GM10266 (cell line): ENCODE data around the gene ACTR1A.

ENCODE experiments used
- DNase-seq: peaks from one replicate; pipeline ENCODE4 v3.0.0; 2012; ENCODE audit errors: extremely low spot score
- TF ChIP-seq, protein P1 (sequence below): IDR thresholded peaks from 2 replicates; pipeline ENCODE4 v1.5.1; 2012; ENCODE audit warnings: mild to moderate bottlenecking, low read depth; ENCODE audit not compliant: control insufficient read depth, insufficient read depth; ENCODE audit errors: missing control alignments

ACTR1A gene

DNA sequence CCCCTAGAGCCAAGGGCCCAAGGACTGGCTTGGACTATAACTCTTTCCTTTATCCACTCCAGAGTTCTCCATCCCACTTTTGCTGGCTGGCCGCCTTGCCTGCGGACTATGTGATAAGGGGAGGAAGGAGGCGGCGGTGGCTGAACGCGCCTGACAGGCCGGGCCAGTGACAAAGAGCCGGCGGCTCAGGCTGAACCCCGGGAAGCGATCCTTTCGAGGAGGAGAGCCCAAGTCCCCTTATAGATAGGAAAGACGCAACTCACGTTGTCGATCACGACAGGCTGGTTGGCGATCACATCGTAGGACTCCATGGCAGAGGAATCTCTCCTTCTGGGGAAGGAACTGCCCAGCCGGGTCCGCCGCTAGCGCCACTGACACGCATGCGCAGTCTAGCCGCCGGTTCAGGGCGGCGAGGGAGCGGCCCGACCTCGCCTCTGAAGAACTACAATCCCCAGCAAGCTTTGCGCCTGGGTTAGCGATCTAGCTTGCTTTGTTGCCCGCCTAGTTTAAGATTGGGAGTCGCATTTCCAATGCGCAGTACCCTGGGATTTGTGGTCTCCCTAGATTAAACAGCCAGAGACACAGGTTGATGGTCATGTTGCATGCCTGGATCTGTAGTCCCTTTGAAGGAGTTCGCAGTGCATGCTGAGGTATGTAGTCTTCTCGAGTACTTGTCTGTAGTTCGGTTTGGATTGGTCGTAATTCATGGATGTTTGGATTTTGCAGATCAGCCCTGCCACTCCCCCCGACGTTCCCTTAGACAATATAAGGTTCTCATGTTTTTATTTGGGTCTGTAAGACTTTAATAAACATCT, at the start of gene ACTR1A:
Gene ACTR1A (minus strand): TSS at position 376 of the 815 bp plus-strand sequence. CDS start 65 bp downstream, at position 311.
- peak; percentile 87 for DNase-seq
- TF ChIP-seq, protein P1, sequence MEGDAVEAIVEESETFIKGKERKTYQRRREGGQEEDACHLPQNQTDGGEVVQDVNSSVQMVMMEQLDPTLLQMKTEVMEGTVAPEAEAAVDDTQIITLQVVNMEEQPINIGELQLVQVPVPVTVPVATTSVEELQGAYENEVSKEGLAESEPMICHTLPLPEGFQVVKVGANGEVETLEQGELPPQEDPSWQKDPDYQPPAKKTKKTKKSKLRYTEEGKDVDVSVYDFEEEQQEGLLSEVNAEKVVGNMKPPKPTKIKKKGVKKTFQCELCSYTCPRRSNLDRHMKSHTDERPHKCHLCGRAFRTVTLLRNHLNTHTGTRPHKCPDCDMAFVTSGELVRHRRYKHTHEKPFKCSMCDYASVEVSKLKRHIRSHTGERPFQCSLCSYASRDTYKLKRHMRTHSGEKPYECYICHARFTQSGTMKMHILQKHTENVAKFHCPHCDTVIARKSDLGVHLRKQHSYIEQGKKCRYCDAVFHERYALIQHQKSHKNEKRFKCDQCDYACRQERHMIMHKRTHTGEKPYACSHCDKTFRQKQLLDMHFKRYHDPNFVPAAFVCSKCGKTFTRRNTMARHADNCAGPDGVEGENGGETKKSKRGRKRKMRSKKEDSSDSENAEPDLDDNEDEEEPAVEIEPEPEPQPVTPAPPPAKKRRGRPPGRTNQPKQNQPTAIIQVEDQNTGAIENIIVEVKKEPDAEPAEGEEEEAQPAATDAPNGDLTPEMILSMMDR = no peak

DNA sequence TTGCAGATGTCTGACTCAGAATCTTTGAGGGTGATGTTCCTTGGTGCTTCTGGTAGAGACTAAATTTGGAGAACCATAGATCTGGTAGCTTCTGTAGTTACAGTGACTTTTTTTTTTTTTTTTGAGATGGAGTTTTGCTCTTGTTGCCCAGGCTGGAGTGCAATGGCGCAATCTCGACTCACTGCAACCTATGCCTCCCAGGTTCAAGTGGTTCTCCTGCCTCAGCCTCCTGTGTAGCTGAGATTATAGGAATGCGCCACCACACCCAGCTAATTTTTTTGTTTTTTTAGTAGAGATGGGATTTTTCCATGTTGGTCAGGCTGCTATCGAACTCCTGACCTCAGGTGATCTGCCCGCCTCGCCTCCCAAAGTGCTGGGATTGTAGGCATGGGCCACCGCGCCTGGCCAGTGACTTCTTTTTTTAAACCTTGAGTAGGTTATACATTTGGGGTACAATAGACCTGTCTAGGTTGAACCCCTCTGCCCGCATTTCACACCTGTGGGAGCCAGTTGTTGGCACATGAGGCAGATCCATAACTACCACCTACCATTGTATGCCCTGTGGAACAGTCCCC, 48.2 kb upstream of the ACTR1A start:
- TF ChIP-seq, protein P1 = no peak
- DNase-seq = no peak

DNA sequence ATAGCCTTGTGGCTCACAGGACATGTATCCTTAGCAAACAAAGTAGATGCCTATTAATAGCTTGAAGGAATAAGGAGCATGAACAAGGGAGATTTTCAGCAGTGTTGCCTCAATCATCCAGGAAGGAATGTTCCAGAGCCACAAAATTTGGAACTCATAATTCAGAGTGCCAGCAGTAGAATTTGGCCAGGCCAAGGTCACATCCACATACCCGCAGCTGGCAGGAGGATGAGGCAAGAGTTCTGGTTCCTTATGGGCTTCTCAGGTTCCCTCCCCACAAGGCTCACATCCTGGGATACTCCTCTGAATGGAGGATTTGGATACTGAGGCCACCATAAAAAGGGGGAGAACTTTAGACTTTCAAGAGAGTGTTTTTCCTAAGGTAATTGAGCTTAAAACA, 47.0 kb upstream of the ACTR1A start:
- no peak for DNase-seq
- TF ChIP-seq, protein P1 = no peak

DNA sequence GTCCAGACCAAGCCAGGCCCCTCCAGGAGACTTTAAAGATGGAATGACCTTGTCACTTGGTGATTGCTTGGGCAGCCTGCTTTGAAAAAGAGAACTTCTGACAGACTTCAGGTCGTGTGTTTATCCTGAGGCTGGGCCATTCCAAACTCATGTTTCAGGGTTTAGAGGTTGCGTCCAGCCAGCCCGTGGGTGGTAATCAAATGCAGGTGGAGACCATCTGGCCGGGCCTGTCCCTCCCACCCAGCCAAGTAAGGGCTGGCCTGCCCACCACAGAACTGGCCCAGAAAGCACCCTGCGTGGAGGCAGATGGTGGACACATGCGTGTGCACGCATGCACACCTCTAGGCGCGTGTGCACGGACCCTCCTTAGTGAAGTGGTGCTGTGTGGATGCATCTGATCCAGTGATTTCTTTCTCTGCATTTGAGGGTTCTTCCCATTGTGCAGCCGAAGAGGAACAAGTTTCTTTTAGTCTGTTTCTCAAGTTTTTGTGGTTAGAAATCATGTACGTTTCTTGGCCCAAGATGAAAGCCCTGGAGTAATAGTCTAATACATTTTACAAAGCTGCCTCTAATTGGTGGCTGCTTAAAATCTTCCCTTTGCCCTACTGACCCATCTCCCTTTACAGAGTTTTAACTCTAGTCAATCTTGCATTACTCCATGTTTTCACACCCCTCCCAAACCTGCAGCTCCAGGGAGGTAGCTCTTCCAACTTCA, 44.3 kb upstream of the ACTR1A start:
- TF ChIP-seq, protein P1 = no peak
- no peak for DNase-seq

DNA sequence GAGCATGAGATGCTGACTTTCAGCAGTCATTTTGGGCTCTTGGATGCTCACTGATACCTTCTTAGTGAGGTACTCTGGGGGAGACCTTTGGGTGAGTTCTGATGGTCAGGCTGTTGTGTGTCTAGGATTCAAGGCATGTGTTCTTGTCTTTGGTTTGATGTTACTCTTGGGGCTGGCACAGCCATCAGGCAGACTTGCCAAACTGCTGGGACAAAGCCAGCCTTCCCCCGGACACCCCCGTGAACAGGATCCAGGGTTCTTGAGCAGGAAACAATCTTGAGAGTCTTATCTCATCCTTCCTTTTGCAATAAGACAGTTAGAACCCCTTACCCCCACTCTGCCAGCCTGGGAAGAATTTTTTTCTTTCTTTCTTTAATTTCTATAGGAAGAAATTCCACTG, 43.5 kb upstream of the ACTR1A start:
- TF ChIP-seq, protein P1 = no peak

DNA sequence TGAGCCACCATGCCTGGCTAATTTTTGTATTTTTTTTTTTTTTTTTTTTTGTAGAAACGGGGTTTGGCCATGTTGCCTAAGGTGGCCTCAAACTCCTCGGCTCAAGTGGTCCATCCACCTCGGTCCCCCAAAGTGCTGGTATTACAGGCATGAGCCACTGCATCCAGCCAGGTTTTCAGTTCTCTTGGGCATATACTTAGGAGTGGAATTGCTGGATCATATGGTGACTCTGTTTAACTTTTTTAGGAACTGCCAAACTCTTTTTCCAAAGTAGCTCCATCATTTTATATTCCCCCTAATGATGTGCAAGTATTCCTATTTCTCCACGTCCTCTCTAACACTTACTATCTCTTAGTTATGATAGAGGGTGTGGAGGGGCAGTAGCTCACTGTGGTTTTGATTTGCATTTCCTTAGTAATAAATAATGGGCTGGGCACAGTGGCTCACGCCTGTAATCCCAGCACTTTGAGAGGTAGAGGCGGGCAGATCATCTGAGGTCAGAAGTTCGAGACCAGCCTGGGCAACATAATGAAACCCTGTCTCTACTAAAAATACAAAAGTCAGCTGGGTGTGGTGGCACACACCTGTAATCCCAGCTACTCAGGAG, 42.9 kb upstream of the ACTR1A start:
- DNase-seq = no peak
- TF ChIP-seq, protein P1 = no peak

More for the DNA sequence above, 43.5 kb upstream of the ACTR1A start:
- DNase-seq = no peak
